Fibroblast of lung (primary cell): ENCODE measurements around the gene CYTIP. TPM values are rescaled to one million over a fixed set of nuclear protein-coding genes. Genes with fewer than 3 reads are reported as not detected.

ENCODE experiments used
- DNase-seq, 2 donors: peaks; one replicate each; pipeline versions ENCODE4 v3.0.0 to v3.0.0-alpha.2; 2010; ENCODE audit warnings: low read depth in 2 of 2
- H2AFZ ChIP-seq: 2 replicates; pipeline ENCODE4 v1.5.1; 2012; ENCODE audit warnings: low read length, control low read depth, inconsistent platforms
- H3K27ac ChIP-seq: 2 replicates; pipeline ENCODE4 v1.5.1; 2011; ENCODE audit warnings: low read length, control low read depth; ENCODE audit not compliant: insufficient read depth
- H3K27me3 ChIP-seq: 2 replicates; pipeline ENCODE4 v1.5.1; 2011; ENCODE audit warnings: mild to moderate bottlenecking, low read length; ENCODE audit not compliant: control insufficient read depth, insufficient read depth
- H3K36me3 ChIP-seq: 2 replicates; pipeline ENCODE4 v1.5.1; 2011; ENCODE audit warnings: low read length; ENCODE audit not compliant: control insufficient read depth, insufficient read depth
- H3K4me1 ChIP-seq: 2 replicates; pipeline ENCODE4 v1.5.1; 2011; ENCODE audit warnings: low read length; ENCODE audit not compliant: control insufficient read depth, insufficient read depth; ENCODE audit errors: extremely low read depth
- H3K4me2 ChIP-seq: 2 replicates; pipeline ENCODE4 v1.5.1; 2011; ENCODE audit warnings: low read length, control low read depth; ENCODE audit not compliant: insufficient read depth; ENCODE audit errors: extremely low read depth
- H3K4me3 ChIP-seq, 4 experiments: fragments of 200-600 bp in 1 of 4; sonication (generic) in 1 of 4; replicated peaks in 1 of 4; 2 replicates each; pipeline ENCODE4 v1.5.1; 2011 to 2016; ENCODE audit warnings: low read length in 4 of 4, low read depth in 3 of 4, mild to moderate bottlenecking in 3 of 4, control low read depth in 2 of 4, inconsistent platforms in 1 of 4, mixed read lengths in 1 of 4; ENCODE audit not compliant: insufficient read depth in 1 of 4; ENCODE audit errors: control extremely low read depth in 1 of 4
- H3K79me2 ChIP-seq: 2 replicates; pipeline ENCODE4 v1.5.1; 2012; ENCODE audit warnings: mild to moderate bottlenecking, low read length, inconsistent platforms; ENCODE audit not compliant: control insufficient read depth, insufficient read depth
- H3K9ac ChIP-seq: 2 replicates; pipeline ENCODE4 v1.5.1; 2011; ENCODE audit warnings: mild to moderate bottlenecking, low read length, control low read depth; ENCODE audit not compliant: insufficient read depth
- H3K9me3 ChIP-seq: 2 replicates; pipeline ENCODE4 v1.5.1; 2012; ENCODE audit warnings: low read depth, low read length; ENCODE audit not compliant: control insufficient read depth, insufficient read depth
- H4K20me1 ChIP-seq: 2 replicates; pipeline ENCODE4 v1.5.1; 2011; ENCODE audit warnings: low read length; ENCODE audit not compliant: control insufficient read depth, insufficient read depth; ENCODE audit errors: extremely low read depth
- CTCF ChIP-seq, 2 donors: IDR thresholded peaks in 1 of 2; conservative IDR thresholded peaks in 1 of 2; 1 replicate in 1 of 2; 2 replicates in 1 of 2; pipeline ENCODE4 v1.5.1; 2011 to 2012; ENCODE audit warnings: low read length in 2 of 2, control low read depth in 1 of 2, inconsistent platforms in 1 of 2, low read depth in 1 of 2, mild to moderate bottlenecking in 1 of 2
- EZH2 ChIP-seq: IDR thresholded peaks from 2 replicates; pipeline ENCODE4 v1.5.1; 2012; ENCODE audit warnings: low read length, control low read depth, mild to moderate bottlenecking; ENCODE audit errors: missing control alignments
- polyA plus RNA-seq, 2 donors: library from polyadenylated mRNA; depleted of rRNA in 1 of 2; stranded (reverse) in 1 of 2; unstranded in 1 of 2; fragments of >200 nt; gene quantifications; 2 replicates each; pipeline ENCODE4 v1.2.1, GENCODE V29; 2011 to 2012; ENCODE audit warnings: missing spikeins in 1 of 2
- total RNA-seq: library from RNA; depleted of rRNA; stranded (reverse); fragments of >200 nt; gene quantifications from 2 replicates; pipeline ENCODE4 v1.2.1, GENCODE V29; 2014

CYTIP gene
- total and polyA plus RNA-seq, 2 donors (not counting 1 experiment from before 2014, with no cell fraction given): 0.17 TPM; not detected in 1

DNA sequence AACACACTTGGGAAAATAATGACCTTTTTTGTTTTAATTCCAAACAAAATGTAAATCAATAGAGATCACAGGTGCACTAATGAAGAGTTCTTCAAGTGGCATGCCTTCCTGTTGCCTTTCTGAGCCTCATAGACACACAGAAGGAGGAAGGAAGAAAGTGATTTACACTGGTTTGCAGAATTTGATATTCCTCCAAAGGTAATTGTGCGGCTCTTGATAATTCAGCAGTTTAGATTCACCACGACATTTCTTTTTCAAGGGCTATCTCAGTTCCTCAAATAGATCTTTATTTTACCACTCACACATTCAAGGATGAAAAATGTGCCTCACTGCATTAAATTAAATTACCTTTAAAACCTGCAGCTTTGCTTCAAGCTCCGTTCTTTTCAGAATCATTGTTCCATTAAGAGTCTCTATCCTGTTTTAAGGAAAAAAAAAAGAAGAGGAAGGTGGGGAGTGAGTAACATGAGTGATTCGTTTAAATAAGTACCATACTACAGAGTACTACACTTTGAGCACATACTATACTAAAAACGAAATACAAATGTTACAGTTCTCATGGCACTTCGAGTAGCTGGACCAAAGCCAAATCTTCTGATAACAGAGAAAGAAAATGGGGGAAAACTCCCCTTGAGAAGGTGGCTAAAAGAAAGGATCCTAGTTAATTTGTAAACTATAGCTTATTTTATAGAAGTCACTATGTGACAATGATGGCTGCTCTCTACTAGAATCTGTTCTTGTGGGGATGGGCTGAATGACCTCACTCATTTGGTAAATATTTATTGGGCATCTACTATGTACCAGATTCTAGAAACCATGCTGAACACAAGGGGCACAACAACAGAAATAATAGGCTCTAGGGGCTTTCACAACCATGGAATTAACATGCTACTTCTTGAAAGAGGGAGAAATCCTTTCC is 16.6 kb downstream of the CYTIP start:
- Histone ChIP-seq H2AFZ (no peak overlapping the region), H3K36me3 (no peaks in the 10 kb centered on the region), H3K27ac (no peak overlapping the region), H3K4me1 (no peaks in the 10 kb centered on the region), H3K9ac (no peak overlapping the region), H4K20me1 (no peaks in the 10 kb centered on the region), H3K79me2 (no peaks in the 10 kb centered on the region), H3K4me3 (no peak overlapping the region), H3K9me3 (no peaks in the 10 kb centered on the region), H3K27me3 (no peaks in the 10 kb centered on the region), H3K4me2 (no peak overlapping the region)
- no peak for DNase-seq
- no peak for TF ChIP-seq CTCF (conservative IDR thresholded peaks at IDR 0.05 in 1 of 2, IDR thresholded peaks at IDR 0.05 in 1 of 2; ENCODE audit: low read depth in 1 of 2, low read length in 2 of 2)
- no peak for TF ChIP-seq EZH2

DNA sequence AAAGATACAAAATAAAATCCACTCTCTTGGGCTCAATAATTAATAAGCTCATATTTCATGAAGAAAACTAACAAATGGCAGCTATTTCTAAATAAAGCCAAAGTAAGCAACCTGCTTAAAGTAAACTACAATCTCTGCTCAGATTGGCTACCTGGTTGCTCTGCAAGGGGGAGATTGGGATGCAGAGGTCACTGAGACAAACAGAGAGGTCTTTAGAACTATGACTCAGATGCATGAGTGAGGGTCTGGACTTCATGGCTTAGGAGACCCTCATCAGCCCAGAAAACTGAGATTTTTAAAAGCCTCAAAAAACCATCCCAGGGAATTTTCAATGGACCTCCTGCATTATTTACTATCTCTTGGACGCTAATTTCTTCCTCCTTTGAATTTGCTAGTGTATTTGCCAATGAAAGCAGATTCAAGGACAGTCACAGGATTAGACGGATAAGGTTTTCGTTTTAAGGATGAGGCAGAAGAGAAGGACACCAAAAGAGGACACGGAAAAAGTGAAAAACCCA is 17.4 kb downstream of the CYTIP start:
- no peak overlapping the region for H2AFZ ChIP-seq
- H3K27me3 ChIP-seq: no peaks in the 10 kb centered on the region
- H3K79me2 ChIP-seq: no peaks in the 10 kb centered on the region
- H3K36me3 ChIP-seq: no peaks in the 10 kb centered on the region
- no peaks in the 10 kb centered on the region for H3K4me1 ChIP-seq
- no peak for TF ChIP-seq EZH2
- no peak for TF ChIP-seq CTCF (conservative IDR thresholded peaks at IDR 0.05 in 1 of 2, IDR thresholded peaks at IDR 0.05 in 1 of 2; ENCODE audit: low read depth in 1 of 2, low read length in 2 of 2)
- no peak overlapping the region for H3K9ac ChIP-seq
- no peak overlapping the region for H3K4me2 ChIP-seq
- no peak overlapping the region for H3K4me3 ChIP-seq
- no peaks in the 10 kb centered on the region for H3K9me3 ChIP-seq
- H3K27ac ChIP-seq: no peak overlapping the region
- no peak for DNase-seq
- H4K20me1 ChIP-seq: no peaks in the 10 kb centered on the region

DNA sequence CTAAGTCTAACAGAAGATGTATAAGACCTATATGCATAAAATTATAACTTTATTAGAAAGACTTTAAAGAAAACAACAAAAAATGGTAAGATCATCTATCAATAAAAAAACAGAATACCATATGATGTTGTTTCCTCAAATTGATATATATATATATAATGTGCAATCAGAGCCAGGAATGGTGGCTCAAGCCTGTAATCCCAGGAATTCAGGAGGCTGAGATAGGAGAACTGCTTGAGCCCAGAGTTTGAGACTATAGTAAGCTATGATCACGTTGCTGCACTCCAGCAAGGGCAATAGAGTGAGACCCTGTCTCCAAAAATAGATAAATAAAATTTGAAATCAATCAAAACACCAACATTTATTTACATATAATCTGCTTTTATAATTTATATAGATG is 19.5 kb downstream of the CYTIP start:
- Histone ChIP-seq H3K79me2 (no peaks in the 10 kb centered on the region), H3K27ac (no peak overlapping the region), H2AFZ (no peak overlapping the region), H3K36me3 (no peaks in the 10 kb centered on the region), H4K20me1 (no peaks in the 10 kb centered on the region), H3K4me1 (no peaks in the 10 kb centered on the region), H3K9me3 (no peaks in the 10 kb centered on the region), H3K27me3 (no peaks in the 10 kb centered on the region), H3K4me3 (no peak overlapping the region), H3K4me2 (no peak overlapping the region), H3K9ac (no peak overlapping the region)
- DNase-seq: no peak
- no peak for TF ChIP-seq EZH2
- TF ChIP-seq CTCF (conservative IDR thresholded peaks at IDR 0.05 in 1 of 2, IDR thresholded peaks at IDR 0.05 in 1 of 2; ENCODE audit: low read depth in 1 of 2, low read length in 2 of 2): no peak
